Brain microvascular endothelial cell (primary cell): ENCODE measurements around the gene NIPBL.

ENCODE experiments used
- DNase-seq: peaks from one replicate; pipeline ENCODE4 v3.0.0-alpha.2; 2020
- H3K27ac ChIP-seq: fragments of 250-450 bp; sonication (Bioruptor Pico); 2 replicates; pipeline ENCODE4 v1.5.1; 2020; ENCODE audit warnings: mild to moderate bottlenecking, moderate library complexity
- H3K27me3 ChIP-seq: fragments of 250-450 bp; sonication (Bioruptor Pico); replicated peaks from 2 replicates; pipeline ENCODE4 v1.5.1; 2020; ENCODE audit warnings: mild to moderate bottlenecking
- H3K36me3 ChIP-seq: fragments of 250-450 bp; sonication (Bioruptor Pico); replicated peaks from 2 replicates; pipeline ENCODE4 v1.5.1; 2020; ENCODE audit warnings: mild to moderate bottlenecking
- H3K4me3 ChIP-seq: 2 replicates; pipeline ENCODE4 v1.5.1; 2011; ENCODE audit warnings: low read depth, mild to moderate bottlenecking, control low read depth, low read length, moderate library complexity
- in situ Hi-C: cut with HindIII; loops from 2 replicates; pipeline ENCODE4 v1.10.0; 2017; ENCODE audit warnings: low sequenced_read_pairs, low pct_ligation_motif_present
- TF ChIP-seq, protein P1 (sequence below): IDR thresholded peaks from 2 replicates; pipeline ENCODE4 v1.5.1; 2011; ENCODE audit warnings: low read depth, mild to moderate bottlenecking, moderate library complexity, low read length, control low read depth, inconsistent platforms; ENCODE audit errors: missing control alignments

The NIPBL gene

DNA sequence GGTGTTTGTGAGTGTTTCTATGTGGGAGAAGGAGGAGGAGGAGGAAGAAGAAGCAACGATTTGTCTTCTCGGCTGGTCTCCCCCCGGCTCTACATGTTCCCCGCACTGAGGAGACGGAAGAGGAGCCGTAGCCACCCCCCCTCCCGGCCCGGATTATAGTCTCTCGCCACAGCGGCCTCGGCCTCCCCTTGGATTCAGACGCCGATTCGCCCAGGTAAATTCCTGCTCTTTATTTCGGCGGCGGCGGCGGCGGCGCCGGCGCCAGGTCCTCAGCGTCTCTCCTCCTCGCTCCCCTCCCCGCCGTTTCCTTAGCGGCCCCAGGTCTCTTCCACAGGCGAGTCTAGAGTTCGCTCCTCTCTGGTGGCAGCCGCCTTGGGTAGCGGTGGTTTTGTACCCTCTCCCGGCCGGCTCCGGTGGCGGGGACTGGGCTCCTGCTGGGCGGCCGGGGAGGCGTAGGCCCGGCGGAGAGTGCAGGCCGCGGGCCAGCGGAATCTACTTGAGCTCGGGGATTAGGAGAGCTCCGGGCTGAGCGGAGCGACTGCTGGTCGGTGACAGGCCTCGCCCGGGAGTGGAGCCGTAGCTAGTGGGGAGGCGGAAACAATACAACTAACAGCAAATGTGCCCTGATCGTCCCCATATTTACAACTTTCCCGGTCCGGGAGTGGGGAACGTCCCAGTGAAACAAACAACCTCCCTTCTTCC is 547 bp downstream of the NIPBL start:
- in situ Hi-C loops, result no loop called here

DNA sequence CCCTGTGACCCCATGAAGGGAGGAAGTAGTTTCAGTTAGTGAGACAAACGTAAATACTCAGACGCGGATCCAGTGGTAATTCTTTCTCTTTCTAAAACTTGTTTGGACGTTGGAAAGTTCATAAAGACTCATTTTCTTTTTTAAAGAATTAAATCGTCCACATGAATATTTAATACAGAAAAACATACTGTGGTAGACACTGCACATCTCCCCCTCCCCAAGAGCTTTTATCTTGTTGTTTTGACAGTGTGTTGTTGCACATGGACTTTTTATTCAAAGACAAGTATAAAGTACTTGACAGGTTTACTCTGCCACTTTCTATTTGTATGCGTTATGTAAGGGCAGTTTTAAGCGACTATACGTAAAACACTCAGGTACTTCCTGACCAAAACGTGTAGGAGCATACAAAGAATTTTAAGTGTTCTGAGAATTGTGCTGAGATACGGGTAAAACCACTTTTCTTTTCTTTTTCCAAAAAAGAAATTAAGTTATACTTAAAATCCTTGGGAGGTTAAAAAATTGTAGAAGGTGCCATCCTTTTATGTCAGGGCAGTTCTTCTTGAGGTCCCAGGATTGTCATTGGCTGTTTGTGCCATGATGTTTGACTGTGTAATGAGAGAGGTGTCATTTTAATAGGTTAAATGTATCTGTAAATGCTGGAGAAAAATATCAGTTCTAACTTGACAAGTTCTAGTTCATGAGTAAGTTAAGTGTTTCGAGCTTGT is 1.3 kb downstream of the NIPBL start:
- H3K27ac ChIP-seq, result peak overlapping the region; percentile 71
- H3K36me3 ChIP-seq, result no peaks in the 10 kb centered on the region
- H3K4me3 ChIP-seq, result peak overlapping the region; percentile 83
- in situ Hi-C loops, result no loop called here
- TF ChIP-seq, protein P1, sequence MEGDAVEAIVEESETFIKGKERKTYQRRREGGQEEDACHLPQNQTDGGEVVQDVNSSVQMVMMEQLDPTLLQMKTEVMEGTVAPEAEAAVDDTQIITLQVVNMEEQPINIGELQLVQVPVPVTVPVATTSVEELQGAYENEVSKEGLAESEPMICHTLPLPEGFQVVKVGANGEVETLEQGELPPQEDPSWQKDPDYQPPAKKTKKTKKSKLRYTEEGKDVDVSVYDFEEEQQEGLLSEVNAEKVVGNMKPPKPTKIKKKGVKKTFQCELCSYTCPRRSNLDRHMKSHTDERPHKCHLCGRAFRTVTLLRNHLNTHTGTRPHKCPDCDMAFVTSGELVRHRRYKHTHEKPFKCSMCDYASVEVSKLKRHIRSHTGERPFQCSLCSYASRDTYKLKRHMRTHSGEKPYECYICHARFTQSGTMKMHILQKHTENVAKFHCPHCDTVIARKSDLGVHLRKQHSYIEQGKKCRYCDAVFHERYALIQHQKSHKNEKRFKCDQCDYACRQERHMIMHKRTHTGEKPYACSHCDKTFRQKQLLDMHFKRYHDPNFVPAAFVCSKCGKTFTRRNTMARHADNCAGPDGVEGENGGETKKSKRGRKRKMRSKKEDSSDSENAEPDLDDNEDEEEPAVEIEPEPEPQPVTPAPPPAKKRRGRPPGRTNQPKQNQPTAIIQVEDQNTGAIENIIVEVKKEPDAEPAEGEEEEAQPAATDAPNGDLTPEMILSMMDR, result no peak
- H3K27me3 ChIP-seq, result no peaks in the 10 kb centered on the region
- peak; percentile 24 for DNase-seq

More for the DNA sequence above, 547 bp downstream of the NIPBL start:
- Histone ChIP-seq H3K27me3 (no peaks in the 10 kb centered on the region), H3K36me3 (no peaks in the 10 kb centered on the region), H3K4me3 (peak overlapping the region; percentile 83), H3K27ac (peak overlapping the region; percentile 71)
- TF ChIP-seq, protein P1, result no peak
- peak; percentile 33 for DNase-seq

DNA sequence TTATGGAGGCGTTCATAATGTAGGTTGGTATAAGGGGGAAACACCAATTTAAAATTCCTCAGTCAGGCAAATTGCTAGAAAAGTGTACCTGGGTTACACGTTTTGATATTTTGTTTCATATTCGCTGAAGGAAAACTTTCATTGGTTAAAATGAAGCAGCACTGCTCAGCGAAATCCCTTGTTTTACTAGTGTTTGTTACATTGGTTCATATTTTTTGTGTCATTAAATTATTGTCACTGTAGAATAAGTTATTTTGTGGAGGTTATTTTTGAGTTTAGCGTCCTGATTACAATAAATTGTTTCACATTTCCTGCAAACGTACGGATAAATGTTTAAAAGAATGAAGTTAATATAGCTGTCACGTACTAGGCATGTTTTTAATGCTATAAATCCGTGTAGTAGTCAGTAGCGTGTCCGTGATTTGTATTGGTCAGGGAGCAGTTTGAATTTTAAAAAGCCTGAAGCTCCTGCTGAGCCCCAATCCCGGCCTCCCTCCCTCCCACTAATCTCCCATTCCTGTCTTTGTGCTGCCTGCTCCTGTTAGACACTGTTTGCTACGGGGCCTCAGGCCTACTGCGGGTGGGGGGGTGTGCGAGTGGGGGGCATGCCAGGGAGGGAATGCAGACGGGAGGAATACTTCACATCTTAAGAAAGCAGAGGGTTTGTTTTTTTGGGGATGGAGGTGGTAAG is 2.0 kb downstream of the NIPBL start:
- H3K27me3 ChIP-seq, result no peaks in the 10 kb centered on the region
- H3K4me3 ChIP-seq, result peak overlapping the region; percentile 83
- H3K36me3 ChIP-seq, result no peaks in the 10 kb centered on the region
- TF ChIP-seq, protein P1, result no peak
- no peak overlapping the region for H3K27ac ChIP-seq
- in situ Hi-C loops, result no loop called here
- no peak for DNase-seq

DNA sequence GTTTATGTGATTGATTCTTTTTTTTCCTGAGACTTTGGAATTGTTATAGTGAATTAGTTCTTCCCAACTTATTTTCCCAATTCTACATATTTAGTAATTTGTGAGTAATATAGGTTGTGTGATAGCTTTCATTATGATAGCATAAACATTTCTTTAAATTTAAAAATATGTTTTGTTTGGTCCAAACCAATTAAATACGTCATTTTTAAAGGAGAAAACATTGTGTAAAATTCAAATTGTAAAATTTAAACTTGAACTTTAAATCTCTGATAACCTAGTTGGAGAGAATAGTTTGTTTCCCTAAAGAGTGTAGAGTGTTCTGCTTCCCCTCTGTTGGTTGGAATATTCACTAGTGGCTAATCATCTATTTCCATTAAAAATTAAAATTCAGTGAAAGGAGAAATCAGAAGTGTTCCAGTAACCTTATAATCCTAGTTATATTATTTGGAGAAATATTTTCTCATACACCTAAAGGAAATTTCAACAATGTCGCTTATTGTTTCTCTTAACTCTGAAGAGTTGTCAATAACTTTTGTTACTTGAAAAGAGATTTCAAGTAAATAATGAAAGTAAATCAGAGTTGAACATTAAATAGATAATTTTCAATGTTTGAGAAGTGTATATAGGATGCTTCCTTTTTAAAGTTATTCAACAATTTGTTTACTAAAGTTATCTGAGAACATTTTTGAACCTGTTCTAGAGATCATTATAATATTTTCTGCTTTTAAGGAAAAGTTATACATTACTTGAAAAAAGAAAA is 2.9 kb downstream of the NIPBL start:
- in situ Hi-C loops, result no loop called here
- Histone ChIP-seq H3K4me3 (peak overlapping the region; percentile 83), H3K36me3 (no peaks in the 10 kb centered on the region), H3K27me3 (no peaks in the 10 kb centered on the region), H3K27ac (no peak overlapping the region)
- TF ChIP-seq, protein P1, result no peak
- DNase-seq, result no peak

DNA sequence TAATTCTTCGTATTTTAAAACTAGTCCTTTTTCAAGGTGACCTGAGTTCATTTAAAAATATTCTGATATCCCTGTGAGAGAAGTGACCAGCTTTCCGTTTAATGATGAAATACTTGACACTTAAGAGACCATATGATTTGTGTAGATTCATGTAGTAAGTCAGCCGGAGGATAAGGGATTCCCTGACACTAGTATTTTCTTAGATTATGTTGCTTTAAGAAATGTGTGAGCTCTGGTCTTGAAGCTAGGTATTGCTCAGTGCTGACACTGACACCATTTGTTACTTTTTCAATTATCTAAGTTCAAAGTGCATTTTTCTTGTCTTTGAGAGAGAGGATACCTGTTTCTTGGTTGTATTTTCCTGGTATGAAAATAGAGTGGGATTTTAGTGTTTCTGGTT is 4.2 kb downstream of the NIPBL start:
- H3K36me3 ChIP-seq, result no peaks in the 10 kb centered on the region
- in situ Hi-C loops, result no loop called here
- no peaks in the 10 kb centered on the region for H3K27me3 ChIP-seq
- no peak for DNase-seq
- TF ChIP-seq, protein P1, result no peak
- no peak overlapping the region for H3K4me3 ChIP-seq
- no peak overlapping the region for H3K27ac ChIP-seq
